H1 (cell line): ENCODE measurements around the gene KCNAB2. TPM values are rescaled to one million over a fixed set of nuclear protein-coding genes. Genes with fewer than 3 reads are reported as not detected.
A peak's percentile ranks its signal among the peaks of the same experiment; 100 is the strongest.

Experiments
- CTCF ChIA-PET: fragments of 300-600 bp; sonication (Branson Sonifier 250); formaldehyde crosslinking; loops from one replicate; lab custom pipeline; 2021; ENCODE audit not compliant: partially characterized antibody; lab: Charles Lee
- POLR2A ChIA-PET: fragments of 300-600 bp; sonication (Branson Sonifier 250); formaldehyde crosslinking; loops from one replicate; lab custom pipeline; 2021; ENCODE audit warnings: inconsistent platforms; ENCODE audit not compliant: partially characterized antibody; lab: Charles Lee
- DNase-seq, 2 experiments: peaks; one replicate each; pipeline versions ENCODE4 v3.0.0 to v3.0.0-alpha.2; 2010 to 2022; ENCODE audit warnings: low spot score in 2 of 2, low read depth in 1 of 2, mixed read lengths in 1 of 2
- FAIRE-seq: peaks from 2 replicates; lab custom pipeline; 2011; peaks lifted over from hg19 to GRCh38; lab: Jason Lieb, UNC
- H2AFZ ChIP-seq: 2 replicates; pipeline ENCODE4 v1.8.1; 2012; ENCODE audit warnings: low read length, inconsistent platforms
- H2AK5ac ChIP-seq: 2 replicates; pipeline ENCODE4 v1.6.1; 2013; ENCODE audit warnings: low read depth, low read length
- H2BK120ac ChIP-seq: replicated peaks from 2 replicates; pipeline ENCODE3; 2013; ENCODE audit warnings: low read depth, low read length, inconsistent platforms
- H2BK12ac ChIP-seq: 2 replicates; pipeline ENCODE4 v1.6.1; 2013; ENCODE audit warnings: low read depth, low read length
- H2BK15ac ChIP-seq: 2 replicates; pipeline ENCODE4 v1.6.1; 2013; ENCODE audit warnings: low read length
- H2BK20ac ChIP-seq: 2 replicates; pipeline ENCODE4 v1.6.1; 2013; ENCODE audit warnings: low read length
- H2BK5ac ChIP-seq: 2 replicates; pipeline ENCODE4 v1.6.1; 2013; ENCODE audit warnings: low read depth, low read length
- H3K14ac ChIP-seq: 2 replicates; pipeline ENCODE4 v1.6.1; 2013; ENCODE audit warnings: inconsistent platforms; ENCODE audit not compliant: insufficient read length
- H3K18ac ChIP-seq: 2 replicates; pipeline ENCODE4 v1.6.1; 2013; ENCODE audit warnings: low read length; ENCODE audit errors: extremely low read depth
- H3K23ac ChIP-seq: 2 replicates; pipeline ENCODE4 v1.6.1; 2013; ENCODE audit warnings: inconsistent platforms; ENCODE audit not compliant: insufficient read length
- H3K23me2 ChIP-seq: 2 replicates; pipeline ENCODE4 v1.6.1; 2013; ENCODE audit warnings: low read depth, low read length
- H3K27ac ChIP-seq: 2 replicates; pipeline ENCODE4 v1.6.1; 2011; ENCODE audit warnings: low read depth, low read length, inconsistent platforms
- H3K27me3 ChIP-seq, 4 experiments: replicated peaks in 1 of 4; 1 replicate in 1 of 4; 2 replicates in 3 of 4; pipeline versions ENCODE4 v1.6.1 to v1.8.1; 2011 to 2013; ENCODE audit warnings: low read length in 3 of 4, mild to moderate bottlenecking in 3 of 4, inconsistent platforms in 2 of 4, mixed read lengths in 2 of 4, moderate library complexity in 1 of 4; ENCODE audit not compliant: control insufficient read depth in 3 of 4, insufficient read depth in 3 of 4; ENCODE audit errors: extremely low read depth in 1 of 4
- H3K36me3 ChIP-seq, 4 experiments: 2 replicates each; pipeline versions ENCODE4 v1.6.1 to v1.8.1; 2011 to 2013; ENCODE audit warnings: mild to moderate bottlenecking in 4 of 4, low read length in 3 of 4, moderate library complexity in 2 of 4, control low read depth in 1 of 4, inconsistent platforms in 1 of 4; ENCODE audit not compliant: insufficient read depth in 4 of 4, control insufficient read depth in 2 of 4
- H3K4ac ChIP-seq: replicated peaks from 2 replicates; pipeline ENCODE3; 2013; ENCODE audit warnings: low read length, low read depth, mixed read lengths, inconsistent platforms; ENCODE audit not compliant: insufficient read length
- H3K4me1 ChIP-seq, 4 experiments: replicated peaks in 1 of 4; 1 replicate in 1 of 4; 2 replicates in 3 of 4; pipeline versions ENCODE4 v1.6.1 to v1.8.1; 2011 to 2013; ENCODE audit warnings: low read length in 3 of 4, inconsistent platforms in 2 of 4, mixed read lengths in 1 of 4; ENCODE audit not compliant: insufficient read depth in 4 of 4, control insufficient read depth in 3 of 4
- H3K4me2 ChIP-seq, 2 experiments: 2 replicates each; pipeline versions ENCODE4 v1.6.1 to v1.8.1; 2011 to 2013; ENCODE audit warnings: low read depth in 2 of 2, low read length in 2 of 2, control low read depth in 1 of 2, inconsistent platforms in 1 of 2, mild to moderate bottlenecking in 1 of 2; ENCODE audit not compliant: insufficient read depth in 1 of 2
- H3K4me3 ChIP-seq, 4 experiments: fragments of 200-600, 300-600 bp in 1 of 4; sonication (generic), shearing (Covaris generic), sonication (Bioruptor Twin) in 1 of 4; 2 replicates each; pipeline versions ENCODE4 v1.5.1 to v1.8.1; 2011 to 2016; ENCODE audit warnings: low read length in 4 of 4, low read depth in 3 of 4, control low read depth in 2 of 4, inconsistent platforms in 2 of 4, mild to moderate bottlenecking in 2 of 4, mixed read lengths in 1 of 4, moderate library complexity in 1 of 4; ENCODE audit not compliant: insufficient read depth in 2 of 4; ENCODE audit errors: extremely low read depth in 1 of 4
- H3K56ac ChIP-seq: replicated peaks from 2 replicates; pipeline ENCODE3; 2013; ENCODE audit warnings: low read depth, mild to moderate bottlenecking, mixed read lengths, low read length, inconsistent platforms; ENCODE audit not compliant: insufficient read length
- H3K79me1 ChIP-seq: 2 replicates; pipeline ENCODE4 v1.6.1; 2013; ENCODE audit warnings: low read depth, low read length, control low read depth
- H3K79me2 ChIP-seq, 2 experiments: 2 replicates each; pipeline versions ENCODE4 v1.6.1 to v1.8.1; 2012 to 2013; ENCODE audit warnings: low read length in 2 of 2, mild to moderate bottlenecking in 2 of 2, inconsistent platforms in 1 of 2; ENCODE audit not compliant: insufficient read depth in 2 of 2, control insufficient read depth in 1 of 2
- H3K9ac ChIP-seq, 4 experiments: replicated peaks in 1 of 4; 1 replicate in 1 of 4; 2 replicates in 3 of 4; pipeline versions ENCODE4 v1.6.1 to v1.8.1; 2011 to 2013; ENCODE audit warnings: low read depth in 3 of 4, low read length in 3 of 4, control low read depth in 2 of 4, mild to moderate bottlenecking in 2 of 4, moderate library complexity in 2 of 4, inconsistent platforms in 1 of 4; ENCODE audit errors: extremely low read depth in 1 of 4
- H3K9me3 ChIP-seq, 2 experiments: 2 replicates each; pipeline versions ENCODE4 v1.6.1 to v1.8.1; 2012 to 2013; ENCODE audit warnings: mild to moderate bottlenecking in 2 of 2, moderate library complexity in 2 of 2, control low read depth in 1 of 2, inconsistent platforms in 1 of 2, low read depth in 1 of 2, low read length in 1 of 2, mixed read lengths in 1 of 2; ENCODE audit not compliant: insufficient read depth in 2 of 2
- H4K20me1 ChIP-seq, 2 experiments: replicated peaks in 1 of 2; 2 replicates each; pipeline versions ENCODE3 to v1.8.1; 2011 to 2013; ENCODE audit warnings: inconsistent platforms in 2 of 2, low read length in 2 of 2, mild to moderate bottlenecking in 1 of 2; ENCODE audit not compliant: insufficient read depth in 2 of 2, control insufficient read depth in 1 of 2
- H4K5ac ChIP-seq: 2 replicates; pipeline ENCODE4 v1.6.1; 2013; ENCODE audit warnings: low read length, low read depth, mixed read lengths, inconsistent platforms; ENCODE audit not compliant: insufficient read length
- H4K8ac ChIP-seq: 2 replicates; pipeline ENCODE4 v1.8.0; 2013; ENCODE audit warnings: mild to moderate bottlenecking, moderate library complexity, low read length, inconsistent platforms; ENCODE audit not compliant: insufficient read depth; ENCODE audit errors: extremely low read depth
- H4K91ac ChIP-seq: replicated peaks from 2 replicates; pipeline ENCODE3; 2013; ENCODE audit warnings: low read length, mixed read lengths, inconsistent platforms; ENCODE audit not compliant: insufficient read length
- CBX8 ChIP-seq: fragments of 300-800, 300-1000 bp; sonication (generic); IDR thresholded peaks from 2 replicates; pipeline ENCODE4 v1.7.1; 2016; ENCODE audit warnings: low read depth, low read length, borderline replicate concordance
- CHD2 ChIP-seq: IDR thresholded peaks from 2 replicates; pipeline ENCODE4 v1.6.1; 2012; ENCODE audit warnings: low read length, improper control_type of control experiment
- E2F6 ChIP-seq: IDR thresholded peaks from 2 replicates; pipeline ENCODE4 v1.6.1; 2012; ENCODE audit warnings: inconsistent platforms
- FOSL1 ChIP-seq: IDR thresholded peaks from 2 replicates; pipeline ENCODE4 v1.6.1; 2011; ENCODE audit warnings: mild to moderate bottlenecking, low read depth, low read length, moderate library complexity; ENCODE audit not compliant: insufficient read depth
- RAD21 ChIP-seq, 2 experiments: IDR thresholded peaks in 1 of 2; conservative IDR thresholded peaks in 1 of 2; 2 replicates each; pipeline ENCODE4 v1.6.1; 2011; ENCODE audit warnings: low read depth in 2 of 2, low read length in 2 of 2, improper control_type of control experiment in 1 of 2, inconsistent platforms in 1 of 2, mild to moderate bottlenecking in 1 of 2, moderate library complexity in 1 of 2
- TAF1 ChIP-seq: IDR thresholded peaks from 2 replicates; pipeline ENCODE4 v1.6.1; 2011; ENCODE audit warnings: mild to moderate bottlenecking, low read depth, low read length
- TEAD4 ChIP-seq: IDR thresholded peaks from 2 replicates; pipeline ENCODE4 v1.6.1; 2012; ENCODE audit warnings: low read depth, low read length, inconsistent platforms, mixed read lengths
- WGBS, 2 experiments: shearing (Covaris generic) in 1 of 2; methylation state at CpG; one replicate each; pipeline versions ENCODE4 v1.1.6 to v1.1.7; 2013 to 2015; ENCODE audit warnings: low lambda C conversion rate in 2 of 2, mixed read lengths in 2 of 2, inconsistent platforms in 1 of 2, low coverage in 1 of 2, missing lambda C conversion rate in 1 of 2; ENCODE audit not compliant: insufficient replicate concordance in 2 of 2, insufficient coverage in 1 of 2, insufficient read length in 1 of 2; ENCODE audit errors: extremely low coverage in 1 of 2, missing lambda C conversion rate in 1 of 2; 5-methylcytosine and 5-hydroxymethylcytosine counted together
- polyA plus RNA-seq, 7 experiments: library from polyadenylated mRNA; depleted of rRNA in 3 of 7; stranded (reverse) in 5 of 7; unstranded in 2 of 7; fragments of >200 nt in 5 of 7; fragments of 200-250 nt in 2 of 7; gene quantifications; 1 replicate in 5 of 7; 2 replicates in 1 of 7; 4 replicates in 1 of 7; pipeline versions ENCODE4 v1.2.1 to v1.2.3, GENCODE V29; 2011 to 2013; ENCODE audit warnings: missing spikeins in 2 of 7, mixed read lengths in 2 of 7
- total RNA-seq: library from RNA; stranded (reverse); fragmentation: NEBNext Ultra II Directional; extraction: Animal tissue kit (Norgen Biotek cat#: 25700); gene quantifications from 2 replicates; pipeline ENCODE4 v1.2.1, GENCODE V29; 2021

The KCNAB2 gene
- total and polyA plus RNA-seq, 2 of the 8 experiments (the other 6 are each of a cell fraction or from before 2014, with no cell fraction given) = 4.5 to 7.0 TPM

DNA sequence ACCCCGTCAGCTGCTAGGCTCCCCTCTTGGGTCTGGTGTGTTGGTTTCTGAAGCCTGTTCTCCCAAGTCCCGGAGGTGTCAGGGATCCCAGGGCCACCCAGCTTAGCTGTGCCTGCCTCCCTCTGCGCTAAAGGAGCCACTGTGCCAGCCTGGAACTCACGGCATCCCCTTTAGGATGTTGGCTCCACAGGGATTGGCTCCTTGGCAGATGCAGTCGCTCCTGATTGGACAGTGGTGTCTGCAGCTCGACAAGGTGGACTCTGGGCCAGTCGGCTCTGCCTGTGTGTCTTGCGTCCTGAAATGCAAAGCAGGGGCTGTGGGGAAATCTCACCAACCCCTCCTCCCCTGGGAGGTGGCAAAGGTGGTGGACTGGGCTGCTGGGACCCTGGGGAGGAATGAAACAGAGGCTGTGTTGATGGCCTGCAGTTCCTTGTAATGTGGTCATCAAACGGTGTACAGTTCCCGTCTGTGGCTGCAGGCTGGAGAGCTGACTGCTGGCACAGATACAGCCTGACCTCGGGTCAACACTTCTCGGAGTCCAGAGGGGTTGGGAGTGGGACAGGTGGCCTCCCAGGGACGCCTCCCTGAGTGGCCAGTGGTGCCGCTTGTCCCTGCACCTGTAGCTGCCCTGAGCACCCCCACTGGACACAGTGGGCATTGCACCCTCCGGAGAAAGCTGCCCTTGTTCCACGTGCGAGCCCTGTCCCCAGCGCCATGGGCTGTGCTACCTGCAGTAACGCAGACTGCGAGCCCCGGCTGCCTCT lies 11.5 kb upstream of the KCNAB2 start:
- Histone ChIP-seq H2BK12ac (0 out of 2 replicates have a peak overlapping the region, but pooled peaks have one; percentile 75), H3K4me2 (peak overlapping the region; percentile 50 to 67), H4K5ac (no peak overlapping the region), H3K4me1 (peaks cover 0 to 13% (median 7%) of the 10 kb centered on the region in 4 experiments; a peak in 5 of 7 replicates), H2BK120ac (no peak overlapping the region), H2BK15ac (no peak overlapping the region), H3K27ac (no peak overlapping the region), H3K79me2 (no peaks in the 10 kb centered on the region), H2BK5ac (0 out of 2 replicates have a peak overlapping the region, but pooled peaks have one; percentile 22), H4K91ac (no peak overlapping the region), H3K4me3 (peak overlapping the region in 2 of 4 experiments; percentile 6 to 44; a peak in 3 of 8 replicates), H3K27me3 (peaks cover 0 to 5% (median 2%) of the 10 kb centered on the region in 4 experiments; a peak in 4 of 7 replicates), H2BK20ac (no peak overlapping the region), H3K56ac (no peak overlapping the region), H3K4ac (peak overlapping the region; percentile 11), H3K23me2 (peaks cover 12% of the 10 kb centered on the region; the same call in 1 of the 2 replicates), H4K20me1 (peaks cover 0 to 11% of the 10 kb centered on the region in 2 experiments), H3K36me3 (no peaks in the 10 kb centered on the region), H4K8ac (0 out of 2 replicates have a peak overlapping the region, but pooled peaks have one; percentile 42), H2AK5ac (no peak overlapping the region), H3K9me3 (no peaks in the 10 kb centered on the region), H3K23ac (no peak overlapping the region), H3K9ac (no peak overlapping the region), H3K18ac (0 out of 2 replicates have a peak overlapping the region, but pooled peaks have one; percentile 9), H2AFZ (peak overlapping the region; percentile 95), H3K79me1 (peaks cover 3% of the 10 kb centered on the region; the same call in 1 of the 2 replicates), H3K14ac (no peak overlapping the region)
- DNase-seq (peak in 1 of 2 experiments; percentile 95), FAIRE-seq (no peak)
- CTCF ChIA-PET = interaction anchor here (0.5 to 4.3 kb wide), 48 partner anchors 8 to 477 kb away, joined by 3 to 32 read pairs (median 4); partner anchors contain the start of gene KCNAB2
- POLR2A ChIA-PET = interaction anchor here (1.5 kb wide), 1 partner anchor 27 kb away, joined by 4 read pairs; no protein-coding TSS in a partner anchor
- WGBS, 2 experiments = 34% methylated on average over 21 of the region's 21 CpGs; no CpG with 5 or more reads in 1 of the 2 experiments
- TF ChIP-seq TAF1 (no peak), TEAD4 (no peak), CHD2 (0 out of 2 replicates have a peak, but pooled peaks have one; percentile 43), RAD21 (IDR thresholded peaks at IDR 0.05 in 1 of 2, conservative IDR thresholded peaks at IDR 0.05 in 1 of 2; ENCODE audit: low read depth in 2 of 2, low read length in 2 of 2) (peak; percentile 16 to 30; a peak in 1 of 4 replicates), FOSL1 (no peak), CBX8 (no peak), E2F6 (peak; percentile 53; the same call in 1 of the 2 replicates)
